Purkinje cell (primary cell): ENCODE results near the gene SLC6A18. TPM values are rescaled to one million over a fixed set of nuclear protein-coding genes. Genes with fewer than 3 reads are reported as not detected.

Experiments used
- polyA plus RNA-seq: library from polyadenylated mRNA; unstranded; fragments of >200 nt; fragmentation: Nextera tagmentation; gene quantifications from 2 replicates; pipeline ENCODE4 v1.2.1, GENCODE V29; 2014

SLC6A18 gene
- not detected in 2 replicates for polyA plus RNA-seq

GRCh38 chr5:1225081-1225480, at the start of gene SLC6A18:
SLC6A18 (plus strand) TSS chr5:1225381; CDS start chr5:1225478, 97 bp downstream.

GRCh38 chr5:1201327-1202025, 23.7 kb upstream of the SLC6A18 start, which contains the start of gene SLC6A19:
SLC6A19 (plus strand) TSS chr5:1201595; CDS start chr5:1201651, 56 bp downstream.

GRCh38 chr5:1294835-1295649, 69.9 kb downstream of the SLC6A18 start, which contains the start of gene TERT:
TERT (minus strand) TSS chr5:1295068; CDS start chr5:1294989, 79 bp downstream.

Other genes starting within 250 kb of the SLC6A18 start
- 0.13 and 0.48 TPM in 2 replicates for gene NKD2, start 216.6 kb upstream of the SLC6A18 start, polyA plus RNA-seq
- gene SLC12A7, start 113.3 kb upstream of the SLC6A18 start, polyA plus RNA-seq: not detected in 2 replicates
- not detected in 2 replicates for gene SLC6A19, start 23.8 kb upstream of the SLC6A18 start, polyA plus RNA-seq
- not detected in 2 replicates for gene TERT, start 69.7 kb downstream of the SLC6A18 start, polyA plus RNA-seq
- 18.5 and 21.6 TPM in 2 replicates for gene CLPTM1L, start 119.7 kb downstream of the SLC6A18 start, polyA plus RNA-seq
- not detected in 2 replicates for gene SLC6A3, start 220.1 kb downstream of the SLC6A18 start, polyA plus RNA-seq